Peyer's patch (tissue), 4 donors: ENCODE measurements around the gene NUP107.

Source experiments
- CTCF ChIP-seq, 6 experiments: fragments of 450-650 bp in 4 of 6; fragments of 200-600 bp in 2 of 6; sonication (generic) in 1 of 6; IDR thresholded peaks; one replicate each; pipeline ENCODE4 v1.5.1; 2017 to 2019; ENCODE audit warnings: antibody characterized with exemption in 6 of 6, mild to moderate bottlenecking in 3 of 6, moderate library complexity in 1 of 6
- POLR2A ChIP-seq, 2 donors: fragments of 450-650 bp; IDR thresholded peaks; one replicate each; pipeline ENCODE4 v1.5.1; 2017; ENCODE audit warnings: antibody characterized with exemption in 2 of 2, mild to moderate bottlenecking in 2 of 2, moderate library complexity in 2 of 2

DNA sequence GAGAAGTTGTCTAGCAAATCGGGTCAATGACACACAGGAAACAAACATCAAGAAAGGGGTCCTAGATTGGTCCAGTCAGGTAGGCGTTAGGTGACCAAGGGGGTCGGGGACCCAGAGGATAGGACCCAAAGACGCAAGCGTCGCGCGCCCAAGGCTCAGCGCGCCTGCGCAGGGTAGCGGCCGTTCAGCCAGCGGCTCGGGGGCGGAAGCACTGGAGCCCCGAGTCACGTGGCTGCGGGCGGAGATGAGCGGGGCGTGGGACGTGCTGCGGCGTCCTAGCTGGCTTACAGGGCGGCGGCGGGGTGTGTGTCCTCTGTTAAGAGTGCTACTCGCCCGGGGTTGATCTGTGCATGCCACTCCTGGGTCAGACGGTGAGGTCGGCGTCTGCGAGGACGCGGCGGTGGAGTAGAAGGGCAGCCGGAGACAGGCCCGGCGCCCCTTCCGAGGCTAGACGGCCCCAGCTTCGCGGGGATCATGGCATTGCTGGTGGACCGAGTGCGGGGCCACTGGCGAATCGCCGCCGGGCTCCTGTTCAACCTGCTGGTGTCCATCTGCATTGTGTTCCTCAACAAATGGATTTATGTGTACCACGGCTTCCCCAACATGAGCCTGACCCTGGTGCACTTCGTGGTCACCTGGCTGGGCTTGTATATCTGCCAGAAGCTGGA, 59.3 kb downstream of the NUP107 start, which contains the start of gene SLC35E3:
- TF ChIP-seq POLR2A (IDR thresholded peaks at IDR 0.05) (peak; percentile 82 to 89), CTCF (IDR thresholded peaks at IDR 0.05) (peak in 1 of 6 experiments; percentile 16)
